NCI-H2171 (cell line): Measurements from ENCODE around the gene SAA4.
"Not testable (repeated sequence)": the region's sequence is repeated elsewhere in the genome, so short reads cannot be mapped to it uniquely, and the experiment has no call there.

Experiments used
- DNase-seq: peaks from one replicate; lab custom pipeline; 2025; lab: John Stamatoyannopoulos, UW

SAA4 gene

DNA sequence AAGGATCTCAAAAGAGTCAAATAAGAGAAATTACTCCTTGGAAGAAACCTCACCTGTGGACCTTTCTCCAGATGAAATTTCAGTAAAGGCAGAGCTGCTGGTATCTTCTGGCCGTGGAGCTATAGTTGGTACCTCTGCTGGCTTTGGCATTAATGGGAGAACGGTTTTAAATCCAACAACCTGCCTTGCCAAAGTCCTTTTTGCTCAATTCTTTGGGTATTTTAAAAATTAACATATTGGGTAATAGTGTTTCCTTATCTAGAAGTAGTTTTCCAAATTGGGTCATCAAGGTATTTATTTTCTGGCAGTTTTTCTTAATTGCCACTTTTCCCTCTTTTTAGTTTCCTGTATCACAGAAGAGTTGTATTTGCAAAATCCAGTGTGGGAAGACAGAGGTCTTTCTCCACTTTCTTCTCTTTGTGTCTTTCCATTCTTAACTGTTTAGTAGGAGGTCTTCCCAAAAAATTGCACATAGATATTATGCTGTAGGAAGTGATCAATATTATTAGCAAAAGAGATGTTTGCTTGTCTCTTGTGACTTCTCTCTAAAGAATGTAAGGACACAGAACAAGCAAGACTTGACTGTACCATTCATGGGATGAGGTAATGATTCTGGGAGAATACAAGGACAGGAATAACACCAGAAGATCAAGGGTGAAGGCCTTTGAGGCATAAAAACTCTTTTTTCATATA is at the start of gene SAA4:
SAA4 (minus strand) TSS at position 139 of the 693 bp plus-strand sequence. CDS start 876 bp downstream, outside the sequence.
- DNase-seq, result no peak

DNA sequence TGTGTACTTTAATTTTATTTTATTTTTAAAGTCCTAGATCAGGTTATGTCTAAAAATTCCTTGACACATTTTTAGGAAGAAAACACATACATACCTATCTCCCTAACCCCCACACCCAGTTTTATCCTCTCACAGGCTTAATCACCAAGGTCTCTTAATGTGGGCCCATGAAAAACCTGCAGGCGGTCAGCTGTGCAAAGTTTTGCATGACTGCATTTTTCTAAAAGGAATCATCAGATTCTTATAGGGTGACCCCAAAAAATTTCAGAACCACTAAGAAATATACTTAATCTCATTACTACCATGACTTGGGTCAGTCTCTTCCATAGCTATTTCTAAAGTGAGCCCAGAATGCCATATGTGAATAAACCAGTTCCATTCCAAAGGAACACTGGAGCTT is 49.2 kb upstream of the SAA4 start:
- DNase-seq, result no peak

DNA sequence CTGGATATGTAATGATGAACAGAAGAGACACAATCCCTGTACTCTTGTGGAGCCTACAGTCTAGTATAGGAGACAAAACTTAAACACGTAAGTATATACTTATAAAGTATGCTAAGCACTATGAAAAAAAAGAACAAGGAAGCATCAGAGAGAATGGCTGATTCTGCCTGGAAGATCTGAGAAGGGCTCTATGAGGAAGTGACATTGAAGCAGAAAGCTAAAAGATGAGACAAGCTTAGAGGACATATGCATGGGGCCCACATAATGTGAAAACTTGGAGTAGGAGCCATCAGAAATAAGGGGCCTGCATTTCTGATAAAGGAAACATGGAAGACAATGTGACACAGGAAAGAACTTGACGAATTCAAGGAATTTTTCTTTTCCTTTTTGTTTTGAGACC is 46.0 kb upstream of the SAA4 start:
- no peak for DNase-seq

GRCh38 chr11:18280438-18281045 is 43.9 kb upstream of the SAA4 start:
- no peak for DNase-seq

DNA sequence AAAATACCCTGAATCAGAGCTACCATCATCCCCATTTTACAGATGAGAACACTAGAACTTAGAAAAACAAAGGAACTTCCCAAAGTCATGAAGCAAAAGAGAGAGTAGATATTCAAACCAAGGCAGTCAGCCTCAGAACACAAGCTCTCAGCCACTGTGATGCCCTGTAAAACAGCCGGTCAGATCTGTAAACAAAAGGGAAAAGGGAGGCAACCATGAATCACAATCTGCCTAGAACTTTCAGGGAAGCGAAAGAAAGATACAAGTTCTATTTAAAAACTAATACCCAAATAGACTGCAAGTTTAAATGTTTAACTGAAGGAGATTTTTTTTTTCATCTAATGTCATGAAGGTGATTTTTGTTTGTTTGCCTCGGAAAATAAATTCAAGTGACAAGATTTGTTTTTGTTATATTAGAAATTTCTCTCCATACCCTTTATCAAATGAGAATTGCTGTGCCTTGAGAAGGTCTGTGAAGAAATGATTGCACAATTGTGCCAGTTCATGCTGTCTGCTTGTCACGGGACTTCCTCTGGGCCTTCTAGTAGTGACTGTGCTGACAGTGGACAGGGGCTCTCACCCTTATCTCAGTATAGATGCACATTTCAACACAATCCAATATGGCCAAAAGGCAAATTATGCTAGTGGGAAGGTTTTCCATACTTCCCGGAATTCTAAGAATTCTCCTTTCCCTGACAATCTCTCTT is 41.1 kb upstream of the SAA4 start:
- no peak for DNase-seq

- DNase-seq, result no peak
Observed at GRCh38 chr11:18271206-18271605, 34.6 kb upstream of the SAA4 start.

DNA sequence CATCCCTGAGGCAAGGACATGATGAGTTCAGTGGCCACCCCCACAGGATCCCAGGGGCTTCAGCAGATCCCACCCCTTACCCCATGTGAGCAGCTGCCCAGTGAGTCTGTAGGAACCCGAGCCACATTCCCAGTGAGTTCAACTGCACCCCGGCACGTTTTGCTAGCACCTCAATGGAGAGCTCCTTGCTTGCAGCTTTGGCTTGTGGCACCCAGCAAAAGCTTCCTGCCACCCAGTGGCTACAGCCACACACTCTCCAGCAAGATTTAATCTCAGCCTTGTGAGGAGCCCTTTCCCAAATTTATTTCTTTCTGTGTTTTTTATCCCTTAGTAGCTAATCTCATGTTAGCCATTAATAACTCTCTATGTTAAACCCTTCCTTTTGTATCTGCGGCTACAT is 33.5 kb upstream of the SAA4 start:
- DNase-seq, result no peak

DNA sequence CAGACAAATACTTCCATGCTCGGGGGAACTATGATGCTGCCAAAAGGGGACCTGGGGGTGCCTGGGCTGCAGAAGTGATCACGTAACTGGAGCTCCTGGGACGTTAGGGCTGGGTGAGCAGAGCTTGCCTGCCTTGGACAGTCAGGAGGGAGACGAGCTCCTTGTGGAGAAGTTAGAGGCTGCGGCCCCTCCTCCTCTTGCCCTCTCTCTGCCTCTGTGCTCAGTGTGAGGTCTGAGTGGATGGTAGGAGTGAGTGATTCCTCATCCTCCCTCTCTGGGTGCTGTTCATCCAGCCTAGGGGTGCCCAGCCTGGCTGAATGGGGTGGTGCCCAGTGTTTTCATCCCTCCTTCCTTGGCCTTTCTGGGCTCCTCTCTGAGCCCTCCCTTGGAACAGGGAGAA is 32.6 kb upstream of the SAA4 start:
- not testable (repeated sequence) for DNase-seq

GRCh38 chr11:18267335-18268133 is 30.9 kb upstream of the SAA4 start:
- not testable (repeated sequence) for DNase-seq

DNA sequence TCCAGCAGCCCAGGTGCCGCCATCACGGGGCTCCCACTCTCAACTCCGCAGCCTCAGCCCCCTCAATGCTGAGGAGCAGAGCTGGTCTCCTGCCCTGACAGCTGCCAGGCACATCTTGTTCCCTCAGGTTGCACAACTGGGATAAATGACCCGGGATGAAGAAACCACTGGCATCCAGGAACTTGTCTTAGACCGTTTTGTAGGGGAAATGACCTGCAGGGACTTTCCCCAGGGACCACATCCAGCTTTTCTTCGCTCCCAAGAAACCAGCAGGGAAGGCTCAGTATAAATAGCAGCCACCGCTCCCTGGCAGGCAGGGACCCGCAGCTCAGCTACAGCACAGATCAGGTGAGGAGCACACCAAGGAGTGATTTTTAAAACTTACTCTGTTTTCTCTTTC is 29.3 kb upstream of the SAA4 start, which contains the start of gene SAA1:
SAA1 (plus strand) TSS at position 316 of the 400 bp plus-strand sequence. CDS start 624 bp downstream, outside the sequence.
- DNase-seq, result no peak

GRCh38 chr11:18264677-18265555 is 28.3 kb upstream of the SAA4 start:
- DNase-seq, result no peak

GRCh38 chr11:18264035-18264434 is 27.4 kb upstream of the SAA4 start:
- no peak for DNase-seq

DNA sequence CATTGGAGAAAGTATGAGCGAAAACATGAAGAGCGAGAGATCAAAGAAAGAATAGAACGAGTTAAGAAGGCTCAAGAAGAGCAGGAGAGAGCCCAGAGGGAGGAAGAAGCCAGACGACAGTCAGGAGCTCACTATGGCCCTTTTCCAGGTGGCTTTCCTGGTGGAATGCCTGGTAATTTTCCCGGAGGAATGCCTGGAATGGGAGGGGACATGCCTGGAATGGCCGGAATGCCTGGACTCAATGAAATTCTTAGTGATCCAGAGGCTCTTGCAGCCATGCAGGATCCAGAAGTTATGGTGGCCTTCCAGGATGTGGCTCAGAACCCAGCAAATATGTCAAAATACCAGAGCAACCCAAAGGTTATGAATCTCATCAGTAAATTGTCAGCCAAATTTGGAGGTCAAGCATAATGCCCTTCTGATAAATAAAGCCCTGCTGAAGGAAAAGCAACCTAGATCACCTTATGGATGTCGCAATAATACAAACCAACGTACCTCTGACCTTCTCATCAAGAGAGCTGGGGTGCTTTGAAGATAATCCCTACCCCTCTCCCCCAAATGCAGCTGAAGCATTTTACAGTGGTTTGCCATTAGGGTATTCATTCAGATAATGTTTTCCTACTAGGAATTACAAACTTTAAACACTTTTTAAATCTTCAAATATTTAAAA is 26.2 kb upstream of the SAA4 start:
- DNase-seq, result not testable (repeated sequence)

DNA sequence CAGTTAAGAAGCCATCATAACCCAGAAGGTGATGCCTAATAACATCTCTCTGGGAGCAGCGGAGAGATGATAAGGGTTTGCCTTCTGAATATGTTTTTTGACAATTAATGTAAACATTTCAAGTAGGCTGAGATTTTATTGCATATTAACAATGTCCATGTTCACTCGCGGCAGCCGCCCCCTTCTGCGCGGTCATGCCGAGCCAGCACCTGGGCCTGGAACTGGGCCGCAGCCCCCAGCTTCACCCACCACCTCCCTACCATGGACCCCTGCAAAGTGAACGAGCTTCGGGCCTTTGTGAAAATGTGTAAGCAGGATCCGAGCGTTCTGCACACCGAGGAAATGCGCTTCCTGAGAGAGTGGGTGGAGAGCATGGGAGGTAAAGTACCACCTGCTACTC is 25.1 kb upstream of the SAA4 start:
- DNase-seq, result no peak

DNA sequence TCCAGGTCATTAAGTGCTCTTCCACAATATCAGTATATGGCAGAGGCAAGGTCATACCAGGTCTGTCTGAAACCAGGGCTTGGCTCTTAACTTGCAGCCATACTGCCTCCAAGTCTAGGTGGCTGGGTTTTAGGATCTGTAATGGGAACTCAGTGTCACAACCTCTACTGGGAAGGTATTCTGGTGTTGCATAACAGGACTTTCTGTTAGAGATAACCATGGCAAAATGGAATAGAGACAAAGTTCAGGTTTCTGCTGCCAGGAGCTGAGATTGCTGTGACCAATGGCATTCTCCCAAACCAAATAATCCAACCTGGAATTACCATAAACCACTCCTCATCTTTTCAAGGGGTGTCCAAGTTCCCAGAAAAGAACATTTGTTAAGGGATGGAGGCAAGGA is 22.7 kb upstream of the SAA4 start:
- DNase-seq, result no peak

DNA sequence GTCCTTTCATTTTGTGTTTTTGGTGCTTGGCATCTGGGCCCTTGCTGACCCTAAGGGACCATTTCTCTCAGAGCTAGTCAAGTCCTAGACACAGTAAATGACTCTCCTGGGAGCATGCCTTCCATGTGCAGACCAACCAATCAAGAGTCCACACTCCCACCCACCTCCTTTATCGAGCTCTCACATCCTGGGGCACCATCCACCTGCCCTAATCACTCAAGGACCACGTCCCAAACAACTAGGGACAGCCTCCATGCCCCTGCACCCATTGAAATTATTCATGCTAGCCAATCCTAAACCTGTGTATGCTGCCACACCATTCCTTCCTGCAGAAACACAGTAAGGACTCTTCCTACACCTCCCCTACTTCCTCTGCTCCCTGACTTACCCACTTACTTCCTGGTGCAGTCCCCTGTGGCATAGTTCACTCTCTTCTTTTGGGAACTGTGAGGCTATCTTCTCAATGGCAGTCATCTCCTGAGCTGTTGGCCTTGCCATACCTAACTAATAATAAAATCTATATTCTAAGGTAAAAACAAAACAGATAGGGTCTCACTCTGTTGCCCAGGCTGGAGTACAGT is 18.3 kb upstream of the SAA4 start:
- DNase-seq, result no peak

GRCh38 chr11:18253778-18254338 is 17.3 kb upstream of the SAA4 start:
- no peak for DNase-seq

DNA sequence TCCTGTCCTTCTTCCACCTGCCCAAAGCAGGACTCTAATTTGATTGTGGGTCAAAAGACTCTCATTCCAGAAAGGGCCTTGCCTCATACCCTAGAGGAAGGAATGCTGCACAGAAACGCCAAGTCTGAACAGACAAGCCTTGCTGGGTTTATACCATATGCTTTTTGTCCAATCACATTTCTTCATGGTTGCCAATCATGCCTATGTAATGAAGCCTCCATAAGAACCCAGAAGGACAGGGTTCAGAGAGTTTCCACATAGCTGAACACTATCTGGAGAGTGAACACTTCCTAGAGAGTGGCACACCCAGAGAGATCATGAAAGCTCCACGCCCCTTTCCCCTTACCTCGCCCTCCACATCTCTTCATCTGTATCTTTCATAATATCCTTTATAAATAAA is 16.6 kb upstream of the SAA4 start:
- no peak for DNase-seq

GRCh38 chr11:18248561-18248960 is 12.0 kb upstream of the SAA4 start, which contains the start of gene SAA2:
Gene SAA2 (minus strand): TSS chr11:18248668. CDS start chr11:18248011, 657 bp downstream.
- no peak for DNase-seq

GRCh38 chr11:18247191-18247581 is 10.6 kb upstream of the SAA4 start:
- not testable (repeated sequence) for DNase-seq
